ENCODE data around the gene PRKAR2B. TPM values are rescaled to one million over a fixed set of nuclear protein-coding genes. Genes with fewer than 3 reads are reported as not detected.

Gene PRKAR2B
- total RNA-seq, 1 experiment from 2014 or later: 15.1 TPM

DNA sequence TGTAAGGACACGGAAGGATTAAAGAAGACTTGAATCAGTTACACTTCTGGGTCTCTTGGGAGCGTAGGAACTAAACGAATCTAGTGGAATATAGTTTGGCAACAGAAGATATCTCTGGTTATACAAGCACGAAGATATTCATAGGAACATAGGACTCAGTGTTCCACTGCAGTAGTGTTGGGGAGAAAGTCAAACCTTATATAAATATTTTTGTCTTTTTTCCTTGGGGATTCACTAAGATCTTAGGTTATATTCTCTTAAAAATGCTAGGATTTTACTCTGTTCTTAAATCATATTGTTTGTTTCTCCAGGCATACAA, 21.4 kb downstream of the PRKAR2B start:
- no peaks in the 10 kb centered on the region for H4K20me1 ChIP-seq (ENCODE audit: insufficient read depth)
- no peaks in the 10 kb centered on the region for H3K9me2 ChIP-seq (ENCODE audit: insufficient read depth)
- H3K9me3 ChIP-seq (ENCODE audit: control insufficient read depth in 1 of 2, insufficient read depth in 1 of 2, low read depth in 1 of 2, low read length in 2 of 2): no peaks in the 10 kb centered on the region
- CTCF ChIA-PET: no interaction called here
- no peaks in the 10 kb centered on the region for H3K27me3 ChIP-seq (ENCODE audit: insufficient read depth, low read length)
- BruUV-seq (replicated peaks): no TSS peak
- H2AFZ ChIP-seq (ENCODE audit: low read depth, low read length, poor library complexity, severe bottlenecking): no peak overlapping the region
- H3K4me1 ChIP-seq (ENCODE audit: control insufficient read depth in 1 of 2, insufficient read depth in 2 of 2, low read length in 2 of 2): no peaks in the 10 kb centered on the region
- H3K27ac ChIP-seq (ENCODE audit: low read depth, low read length): no peak overlapping the region
- intact Hi-C loops (cut with micrococcal nuclease): no loop called here
- no peak overlapping the region for H3K4me2 ChIP-seq (ENCODE audit: low read length)
- H3K79me2 ChIP-seq (ENCODE audit: insufficient read depth, low read length): no peaks in the 10 kb centered on the region
- RAD21 ChIA-PET (ENCODE audit: low non-redundant PET in 1 of 2, low total read pairs in 2 of 2, uncharacterized antibody in 2 of 2, unreplicated experiment in 2 of 2): no interaction called here
- POLR2A ChIA-PET: no interaction called here
- H3K9ac ChIP-seq (ENCODE audit: low read length): no peak overlapping the region
- no peak overlapping the region for H3K4me3 ChIP-seq (replicated peaks in 1 of 2; ENCODE audit: low read depth in 1 of 2, low read length in 2 of 2)
- ATAC-seq: no peak
- TF ChIP-seq EZH2 (IDR thresholded peaks at IDR 0.05): no peak
- TF ChIP-seq, protein P1, sequence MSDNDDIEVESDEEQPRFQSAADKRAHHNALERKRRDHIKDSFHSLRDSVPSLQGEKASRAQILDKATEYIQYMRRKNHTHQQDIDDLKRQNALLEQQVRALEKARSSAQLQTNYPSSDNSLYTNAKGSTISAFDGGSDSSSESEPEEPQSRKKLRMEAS (IDR thresholded peaks at IDR 0.05): no peak
- no peak for TF ChIP-seq CBX3 (IDR thresholded peaks at IDR 0.05; ENCODE audit: low read depth)
- no peak for DNase-seq (ENCODE audit: low read depth, low spot score)
- no peaks in the 10 kb centered on the region for H3K36me3 ChIP-seq (ENCODE audit: control insufficient read depth in 1 of 2, insufficient read depth in 2 of 2, low read length in 2 of 2)

DNA sequence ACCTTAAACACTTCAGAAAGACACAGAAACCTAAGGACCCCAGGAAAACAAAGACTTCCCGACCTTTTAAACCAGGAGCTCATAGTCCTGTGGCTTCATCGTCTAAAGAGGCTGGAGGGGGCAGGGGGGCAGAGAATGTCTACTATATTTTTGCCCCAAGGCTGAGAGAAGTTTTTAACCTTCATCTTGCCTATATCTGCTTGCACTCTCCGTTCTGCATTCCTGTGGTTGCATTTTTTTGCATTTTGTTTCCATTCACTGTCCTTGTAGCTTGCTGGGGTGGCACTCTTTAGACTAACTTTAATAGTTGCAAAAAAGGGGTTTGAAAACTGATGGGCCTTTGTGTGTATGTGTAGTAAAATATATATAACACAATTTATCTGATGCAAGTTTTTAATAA, 23.7 kb downstream of the PRKAR2B start:
- H3K27me3 ChIP-seq (ENCODE audit: insufficient read depth, low read length): no peaks in the 10 kb centered on the region
- no peaks in the 10 kb centered on the region for H3K36me3 ChIP-seq (ENCODE audit: control insufficient read depth in 1 of 2, insufficient read depth in 2 of 2, low read length in 2 of 2)
- RAD21 ChIA-PET (ENCODE audit: low non-redundant PET in 1 of 2, low total read pairs in 2 of 2, uncharacterized antibody in 2 of 2, unreplicated experiment in 2 of 2): no interaction called here
- H3K9me2 ChIP-seq (ENCODE audit: insufficient read depth): no peaks in the 10 kb centered on the region
- POLR2A ChIA-PET: no interaction called here
- BruUV-seq (replicated peaks): no TSS peak
- H3K4me2 ChIP-seq (ENCODE audit: low read length): no peak overlapping the region
- no peak overlapping the region for H2AFZ ChIP-seq (ENCODE audit: low read depth, low read length, poor library complexity, severe bottlenecking)
- no peaks in the 10 kb centered on the region for H3K9me3 ChIP-seq (ENCODE audit: control insufficient read depth in 1 of 2, insufficient read depth in 1 of 2, low read depth in 1 of 2, low read length in 2 of 2)
- intact Hi-C loops (cut with micrococcal nuclease): no loop called here
- no peak overlapping the region for H3K9ac ChIP-seq (ENCODE audit: low read length)
- no peaks in the 10 kb centered on the region for H3K79me2 ChIP-seq (ENCODE audit: insufficient read depth, low read length)
- no peaks in the 10 kb centered on the region for H4K20me1 ChIP-seq (ENCODE audit: insufficient read depth)
- no peak overlapping the region for H3K27ac ChIP-seq (ENCODE audit: low read depth, low read length)
- H3K4me3 ChIP-seq (replicated peaks in 1 of 2; ENCODE audit: low read depth in 1 of 2, low read length in 2 of 2): no peak overlapping the region
- ATAC-seq (no peak), DNase-seq (ENCODE audit: low read depth, low spot score) (no peak)
- no peaks in the 10 kb centered on the region for H3K4me1 ChIP-seq (ENCODE audit: control insufficient read depth in 1 of 2, insufficient read depth in 2 of 2, low read length in 2 of 2)
- CTCF ChIA-PET: no interaction called here
- TF ChIP-seq, protein P2, sequence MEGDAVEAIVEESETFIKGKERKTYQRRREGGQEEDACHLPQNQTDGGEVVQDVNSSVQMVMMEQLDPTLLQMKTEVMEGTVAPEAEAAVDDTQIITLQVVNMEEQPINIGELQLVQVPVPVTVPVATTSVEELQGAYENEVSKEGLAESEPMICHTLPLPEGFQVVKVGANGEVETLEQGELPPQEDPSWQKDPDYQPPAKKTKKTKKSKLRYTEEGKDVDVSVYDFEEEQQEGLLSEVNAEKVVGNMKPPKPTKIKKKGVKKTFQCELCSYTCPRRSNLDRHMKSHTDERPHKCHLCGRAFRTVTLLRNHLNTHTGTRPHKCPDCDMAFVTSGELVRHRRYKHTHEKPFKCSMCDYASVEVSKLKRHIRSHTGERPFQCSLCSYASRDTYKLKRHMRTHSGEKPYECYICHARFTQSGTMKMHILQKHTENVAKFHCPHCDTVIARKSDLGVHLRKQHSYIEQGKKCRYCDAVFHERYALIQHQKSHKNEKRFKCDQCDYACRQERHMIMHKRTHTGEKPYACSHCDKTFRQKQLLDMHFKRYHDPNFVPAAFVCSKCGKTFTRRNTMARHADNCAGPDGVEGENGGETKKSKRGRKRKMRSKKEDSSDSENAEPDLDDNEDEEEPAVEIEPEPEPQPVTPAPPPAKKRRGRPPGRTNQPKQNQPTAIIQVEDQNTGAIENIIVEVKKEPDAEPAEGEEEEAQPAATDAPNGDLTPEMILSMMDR (IDR thresholded peaks at IDR 0.05 in 2 of 3, conservative IDR thresholded peaks at IDR 0.05 in 1 of 3; ENCODE audit: borderline replicate concordance in 1 of 3, insufficient read depth in 1 of 3, low read depth in 2 of 3, low read length in 2 of 3): no peak
- TF ChIP-seq, protein P3, sequence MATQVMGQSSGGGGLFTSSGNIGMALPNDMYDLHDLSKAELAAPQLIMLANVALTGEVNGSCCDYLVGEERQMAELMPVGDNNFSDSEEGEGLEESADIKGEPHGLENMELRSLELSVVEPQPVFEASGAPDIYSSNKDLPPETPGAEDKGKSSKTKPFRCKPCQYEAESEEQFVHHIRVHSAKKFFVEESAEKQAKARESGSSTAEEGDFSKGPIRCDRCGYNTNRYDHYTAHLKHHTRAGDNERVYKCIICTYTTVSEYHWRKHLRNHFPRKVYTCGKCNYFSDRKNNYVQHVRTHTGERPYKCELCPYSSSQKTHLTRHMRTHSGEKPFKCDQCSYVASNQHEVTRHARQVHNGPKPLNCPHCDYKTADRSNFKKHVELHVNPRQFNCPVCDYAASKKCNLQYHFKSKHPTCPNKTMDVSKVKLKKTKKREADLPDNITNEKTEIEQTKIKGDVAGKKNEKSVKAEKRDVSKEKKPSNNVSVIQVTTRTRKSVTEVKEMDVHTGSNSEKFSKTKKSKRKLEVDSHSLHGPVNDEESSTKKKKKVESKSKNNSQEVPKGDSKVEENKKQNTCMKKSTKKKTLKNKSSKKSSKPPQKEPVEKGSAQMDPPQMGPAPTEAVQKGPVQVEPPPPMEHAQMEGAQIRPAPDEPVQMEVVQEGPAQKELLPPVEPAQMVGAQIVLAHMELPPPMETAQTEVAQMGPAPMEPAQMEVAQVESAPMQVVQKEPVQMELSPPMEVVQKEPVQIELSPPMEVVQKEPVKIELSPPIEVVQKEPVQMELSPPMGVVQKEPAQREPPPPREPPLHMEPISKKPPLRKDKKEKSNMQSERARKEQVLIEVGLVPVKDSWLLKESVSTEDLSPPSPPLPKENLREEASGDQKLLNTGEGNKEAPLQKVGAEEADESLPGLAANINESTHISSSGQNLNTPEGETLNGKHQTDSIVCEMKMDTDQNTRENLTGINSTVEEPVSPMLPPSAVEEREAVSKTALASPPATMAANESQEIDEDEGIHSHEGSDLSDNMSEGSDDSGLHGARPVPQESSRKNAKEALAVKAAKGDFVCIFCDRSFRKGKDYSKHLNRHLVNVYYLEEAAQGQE (IDR thresholded peaks at IDR 0.05; ENCODE audit: low read depth): no peak
- no peak for TF ChIP-seq SP1 (IDR thresholded peaks at IDR 0.05; ENCODE audit: low read depth)
- no peak for TF ChIP-seq EGR1 (IDR thresholded peaks at IDR 0.05; ENCODE audit: low read depth)
- no peak for TF ChIP-seq ELF1 (IDR thresholded peaks at IDR 0.05; ENCODE audit: borderline replicate concordance, low read depth)
- TF ChIP-seq, protein P4, sequence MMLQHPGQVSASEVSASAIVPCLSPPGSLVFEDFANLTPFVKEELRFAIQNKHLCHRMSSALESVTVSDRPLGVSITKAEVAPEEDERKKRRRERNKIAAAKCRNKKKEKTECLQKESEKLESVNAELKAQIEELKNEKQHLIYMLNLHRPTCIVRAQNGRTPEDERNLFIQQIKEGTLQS (IDR thresholded peaks at IDR 0.05): no peak
- no peak for TF ChIP-seq YY1 (IDR thresholded peaks at IDR 0.05; ENCODE audit: extremely low read depth, insufficient replicate concordance, low read depth, low read length)
- TF ChIP-seq ZNF274 (IDR thresholded peaks at IDR 0.05; ENCODE audit: low read depth, low read length): no peak
- no peak for TF ChIP-seq EZH2phosphoT487 (IDR thresholded peaks at IDR 0.05; ENCODE audit: borderline replicate concordance)
- TF ChIP-seq SIN3A (IDR thresholded peaks at IDR 0.05; ENCODE audit: low read depth): no peak
- TF ChIP-seq TCF7L2 (IDR thresholded peaks at IDR 0.05; ENCODE audit: borderline replicate concordance, extremely low read depth, insufficient read depth, insufficient read length): no peak
- no peak for TF ChIP-seq JUND (IDR thresholded peaks at IDR 0.05)
- no peak for TF ChIP-seq RAD21 (IDR thresholded peaks at IDR 0.05; ENCODE audit: low read depth)
- TF ChIP-seq POLR2AphosphoS5 (IDR thresholded peaks at IDR 0.05; ENCODE audit: low read depth, low read length): no peak
- no peak for TF ChIP-seq SRF (IDR thresholded peaks at IDR 0.05; ENCODE audit: low read depth)
